Measurements from ENCODE around the gene ELP6.

ELP6 gene

DNA sequence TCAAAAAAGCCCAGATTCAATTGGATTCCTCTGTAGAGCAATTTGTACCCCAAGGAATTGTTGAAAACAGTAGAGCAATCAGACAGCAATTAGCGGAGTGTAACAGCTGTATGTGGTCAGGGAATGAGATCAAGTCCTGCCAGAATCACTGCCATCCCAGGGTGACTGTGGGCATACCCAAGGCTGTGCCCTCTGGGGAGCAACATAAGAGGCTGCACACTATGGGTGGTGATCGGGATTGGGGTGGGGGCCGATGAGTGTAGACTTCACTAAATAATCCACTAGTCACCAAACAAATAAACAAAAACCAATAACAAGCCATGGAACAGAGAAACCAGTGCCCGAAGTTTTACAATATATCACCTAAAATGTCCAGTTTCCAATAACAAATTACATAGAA lies 12.1 kb upstream of the ELP6 start:
- H3K4me3 ChIP-seq (ENCODE audit: low read depth, low read length) = no peak overlapping the region
- TF ChIP-seq, protein P1, sequence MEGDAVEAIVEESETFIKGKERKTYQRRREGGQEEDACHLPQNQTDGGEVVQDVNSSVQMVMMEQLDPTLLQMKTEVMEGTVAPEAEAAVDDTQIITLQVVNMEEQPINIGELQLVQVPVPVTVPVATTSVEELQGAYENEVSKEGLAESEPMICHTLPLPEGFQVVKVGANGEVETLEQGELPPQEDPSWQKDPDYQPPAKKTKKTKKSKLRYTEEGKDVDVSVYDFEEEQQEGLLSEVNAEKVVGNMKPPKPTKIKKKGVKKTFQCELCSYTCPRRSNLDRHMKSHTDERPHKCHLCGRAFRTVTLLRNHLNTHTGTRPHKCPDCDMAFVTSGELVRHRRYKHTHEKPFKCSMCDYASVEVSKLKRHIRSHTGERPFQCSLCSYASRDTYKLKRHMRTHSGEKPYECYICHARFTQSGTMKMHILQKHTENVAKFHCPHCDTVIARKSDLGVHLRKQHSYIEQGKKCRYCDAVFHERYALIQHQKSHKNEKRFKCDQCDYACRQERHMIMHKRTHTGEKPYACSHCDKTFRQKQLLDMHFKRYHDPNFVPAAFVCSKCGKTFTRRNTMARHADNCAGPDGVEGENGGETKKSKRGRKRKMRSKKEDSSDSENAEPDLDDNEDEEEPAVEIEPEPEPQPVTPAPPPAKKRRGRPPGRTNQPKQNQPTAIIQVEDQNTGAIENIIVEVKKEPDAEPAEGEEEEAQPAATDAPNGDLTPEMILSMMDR (IDR thresholded peaks at IDR 0.05; ENCODE audit: insufficient read depth, low read depth, low read length, missing control alignments) = no peak
- DNase-seq (ENCODE audit: low read depth) = no peak

DNA sequence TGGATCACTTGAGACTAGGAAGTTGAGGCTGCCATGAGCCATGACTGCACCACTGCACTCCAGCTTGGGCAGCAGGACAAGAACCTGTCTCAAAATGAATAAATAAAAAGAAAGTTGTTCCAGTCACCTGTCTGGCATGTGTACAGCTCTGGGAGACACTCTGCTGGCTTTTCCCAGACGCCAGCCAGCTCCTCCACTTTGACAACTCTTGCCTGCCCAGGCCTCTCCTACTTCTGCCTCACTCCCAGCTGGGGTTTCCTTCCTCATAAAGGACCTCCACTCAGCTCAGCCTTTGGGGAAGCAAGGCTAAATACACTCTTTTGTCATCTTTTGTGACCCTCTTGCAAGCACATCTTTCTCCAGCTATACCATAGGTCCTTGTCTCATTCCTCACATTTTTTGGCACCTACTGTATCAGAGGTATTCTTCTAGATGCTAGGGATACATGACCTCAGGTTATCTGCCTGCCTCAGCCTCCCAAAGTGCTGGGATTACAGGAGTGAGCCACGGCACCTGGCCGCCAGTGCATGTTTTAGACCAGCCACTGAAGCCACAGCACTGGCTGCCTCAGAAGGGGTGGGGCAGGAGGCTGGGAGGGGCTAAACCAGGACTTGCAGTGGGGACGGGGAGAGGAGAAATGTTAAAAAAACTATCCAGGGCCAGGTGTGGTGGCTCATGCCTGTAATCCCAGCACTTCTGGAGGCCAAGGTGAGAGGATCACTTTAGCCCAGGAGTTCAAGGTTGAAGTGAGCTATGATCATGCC lies 10.0 kb upstream of the ELP6 start:
- no peak overlapping the region for H3K4me3 ChIP-seq (ENCODE audit: low read depth, low read length)
- TF ChIP-seq, protein P1 (IDR thresholded peaks at IDR 0.05; ENCODE audit: insufficient read depth, low read depth, low read length, missing control alignments) = no peak
- no peak for DNase-seq (ENCODE audit: low read depth)

- DNase-seq (ENCODE audit: low read depth) = peak; percentile 94
These were observed 8.8 kb upstream of the ELP6 start for GRCh38 chr3:47522082-47522987.

DNA sequence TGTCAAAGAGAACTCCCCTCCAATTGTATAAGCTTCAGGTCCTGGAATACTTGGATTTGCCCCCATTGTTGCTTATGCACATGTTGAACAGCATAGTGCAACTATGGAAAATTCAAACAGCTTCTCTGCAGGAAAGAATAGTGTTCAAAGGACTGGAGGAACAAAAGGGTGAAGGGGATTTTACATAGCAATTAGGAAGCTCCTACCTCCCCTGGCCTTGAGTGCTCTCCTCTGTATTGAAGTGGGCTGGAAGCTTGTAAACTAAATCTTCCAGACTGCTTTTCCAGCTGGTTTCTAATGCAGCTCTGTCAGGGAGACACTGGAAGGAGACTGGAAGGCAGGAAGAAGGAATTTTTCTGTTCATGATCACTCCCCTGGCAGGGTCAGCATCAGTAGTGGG lies 7.2 kb upstream of the ELP6 start:
- TF ChIP-seq, protein P1 (IDR thresholded peaks at IDR 0.05; ENCODE audit: insufficient read depth, low read depth, low read length, missing control alignments) = no peak
- H3K4me3 ChIP-seq (ENCODE audit: low read depth, low read length) = no peak overlapping the region
- DNase-seq (ENCODE audit: low read depth) = no peak

More at GRCh38 chr3:47522082-47522987, 8.8 kb upstream of the ELP6 start:
- H3K4me3 ChIP-seq (ENCODE audit: low read depth, low read length) = no peak overlapping the region
- TF ChIP-seq, protein P1 (IDR thresholded peaks at IDR 0.05; ENCODE audit: insufficient read depth, low read depth, low read length, missing control alignments) = peak; percentile 89

DNA sequence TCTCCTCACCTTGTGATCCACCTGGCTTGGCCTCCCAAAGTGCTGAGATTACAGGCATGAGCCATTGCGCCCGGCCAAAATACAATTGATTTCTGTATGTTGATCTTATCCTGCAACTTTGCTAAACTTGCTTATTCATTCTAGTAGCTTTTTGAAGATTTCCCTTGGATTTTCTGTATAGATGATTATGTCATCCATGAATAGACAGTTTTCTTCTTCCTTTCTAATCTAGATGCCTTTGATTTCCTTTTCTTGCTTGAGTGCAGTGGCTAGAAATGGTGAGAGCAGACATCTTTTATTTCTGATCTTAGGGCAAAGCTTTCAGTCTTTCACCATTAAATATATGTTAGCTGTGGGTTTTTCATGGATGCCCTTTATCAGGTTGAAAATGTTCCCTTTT lies 4.4 kb upstream of the ELP6 start:
- DNase-seq (ENCODE audit: low read depth) = no peak
- TF ChIP-seq, protein P1 (IDR thresholded peaks at IDR 0.05; ENCODE audit: insufficient read depth, low read depth, low read length, missing control alignments) = no peak

DNA sequence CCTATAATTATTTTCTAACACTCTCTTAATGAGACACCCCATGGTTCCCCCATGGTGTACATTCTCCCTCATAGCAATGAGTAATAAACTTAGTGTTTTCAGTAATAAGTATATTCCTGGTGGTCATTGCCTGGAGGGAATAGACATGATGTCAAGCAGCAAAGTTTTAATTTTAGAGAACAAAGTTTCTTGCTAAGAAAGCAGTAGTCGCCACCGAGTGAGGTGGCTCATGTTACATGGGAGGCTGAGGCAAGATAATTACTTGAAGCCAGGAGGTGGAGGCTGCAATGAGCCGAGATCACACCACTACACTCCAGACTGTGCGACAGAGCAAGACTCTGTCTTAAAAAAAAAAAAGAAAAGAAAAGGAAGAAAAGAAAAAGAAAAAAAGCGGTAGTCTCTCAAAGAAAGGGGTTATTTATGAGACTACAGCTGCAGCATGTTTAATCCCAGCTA lies 2.4 kb upstream of the ELP6 start:
- DNase-seq (ENCODE audit: low read depth) = no peak
- TF ChIP-seq, protein P1 (IDR thresholded peaks at IDR 0.05; ENCODE audit: insufficient read depth, low read depth, low read length, missing control alignments) = no peak
- no peak overlapping the region for H3K4me3 ChIP-seq (ENCODE audit: low read depth, low read length)

More for the DNA sequence above, 4.4 kb upstream of the ELP6 start:
- no peak overlapping the region for H3K4me3 ChIP-seq (ENCODE audit: low read depth, low read length)
